NB4 (cell line): ENCODE measurements around the gene IGSF9B.

ENCODE experiments used
- DNase-seq: peaks from one replicate; pipeline ENCODE4 v3.0.0; 2010; ENCODE audit warnings: low read depth
- H3K4me3 ChIP-seq: one replicate; pipeline ENCODE4 v1.5.1; 2011; ENCODE audit warnings: mild to moderate bottlenecking, low read depth, low read length, moderate library complexity
- MYC ChIP-seq: IDR thresholded peaks from 2 replicates; pipeline ENCODE4 v1.6.1; 2011; ENCODE audit warnings: low read depth, low read length
- POLR2A ChIP-seq: IDR thresholded peaks from 2 replicates; pipeline ENCODE4 v1.6.1; 2011; ENCODE audit warnings: mild to moderate bottlenecking; ENCODE audit not compliant: insufficient read length; ENCODE audit errors: extremely low read depth
- TF ChIP-seq, protein P1 (sequence below): IDR thresholded peaks from one replicate; pipeline ENCODE4 v1.5.1; 2012; ENCODE audit warnings: low read depth, low read length
- TF ChIP-seq, protein P2 (sequence below): IDR thresholded peaks from 2 replicates; pipeline ENCODE4 v1.6.1; 2011; ENCODE audit warnings: low read depth, low read length

Gene IGSF9B

DNA sequence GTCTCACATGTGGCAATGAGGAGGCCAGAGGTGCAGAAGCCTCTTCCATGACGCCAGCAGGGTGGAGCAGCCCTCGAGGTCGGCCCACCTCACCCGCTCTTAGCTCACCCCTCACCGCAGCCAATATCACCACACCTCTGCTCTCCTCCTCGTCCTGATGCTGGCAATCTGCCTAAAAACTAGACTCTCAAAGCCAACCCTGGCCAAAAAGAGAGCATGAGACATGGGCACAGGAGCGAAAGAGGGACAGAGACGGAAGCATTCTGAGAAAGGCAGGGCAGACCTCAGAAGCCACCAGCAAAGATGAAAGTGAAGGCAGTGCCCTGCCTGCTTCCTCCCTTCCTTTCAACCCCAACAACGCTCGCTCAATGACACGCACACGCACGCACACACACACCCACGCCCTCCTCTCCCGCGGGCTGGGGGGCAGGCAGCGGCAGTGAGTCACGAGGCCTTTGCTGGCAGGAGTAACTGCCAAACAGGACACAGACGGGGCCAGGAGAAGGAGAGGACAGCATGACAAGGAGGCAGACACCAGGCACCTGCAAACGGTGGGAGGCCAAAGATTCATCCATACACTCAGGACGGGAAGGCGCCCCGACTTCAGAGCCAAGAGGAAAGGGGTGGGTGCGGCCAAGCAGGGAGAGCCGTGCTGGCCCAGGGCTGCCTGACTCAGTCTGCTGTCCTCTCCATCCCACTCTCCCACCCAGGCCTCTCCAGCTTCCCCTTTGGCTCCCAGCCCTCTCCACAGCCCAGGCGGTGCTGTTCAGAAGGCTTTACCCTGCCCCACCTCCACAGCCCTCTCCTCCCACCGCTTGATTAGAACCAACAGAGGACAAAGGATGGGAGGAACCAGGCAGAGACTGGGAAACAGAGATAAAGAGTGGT is 11.4 kb downstream of the IGSF9B start:
- DNase-seq, result no peak
- H3K4me3 ChIP-seq, result no peak overlapping the region
- TF ChIP-seq, protein P1, sequence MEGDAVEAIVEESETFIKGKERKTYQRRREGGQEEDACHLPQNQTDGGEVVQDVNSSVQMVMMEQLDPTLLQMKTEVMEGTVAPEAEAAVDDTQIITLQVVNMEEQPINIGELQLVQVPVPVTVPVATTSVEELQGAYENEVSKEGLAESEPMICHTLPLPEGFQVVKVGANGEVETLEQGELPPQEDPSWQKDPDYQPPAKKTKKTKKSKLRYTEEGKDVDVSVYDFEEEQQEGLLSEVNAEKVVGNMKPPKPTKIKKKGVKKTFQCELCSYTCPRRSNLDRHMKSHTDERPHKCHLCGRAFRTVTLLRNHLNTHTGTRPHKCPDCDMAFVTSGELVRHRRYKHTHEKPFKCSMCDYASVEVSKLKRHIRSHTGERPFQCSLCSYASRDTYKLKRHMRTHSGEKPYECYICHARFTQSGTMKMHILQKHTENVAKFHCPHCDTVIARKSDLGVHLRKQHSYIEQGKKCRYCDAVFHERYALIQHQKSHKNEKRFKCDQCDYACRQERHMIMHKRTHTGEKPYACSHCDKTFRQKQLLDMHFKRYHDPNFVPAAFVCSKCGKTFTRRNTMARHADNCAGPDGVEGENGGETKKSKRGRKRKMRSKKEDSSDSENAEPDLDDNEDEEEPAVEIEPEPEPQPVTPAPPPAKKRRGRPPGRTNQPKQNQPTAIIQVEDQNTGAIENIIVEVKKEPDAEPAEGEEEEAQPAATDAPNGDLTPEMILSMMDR, result no peak
- TF ChIP-seq MYC (no peak), POLR2A (no peak)
- TF ChIP-seq, protein P2, sequence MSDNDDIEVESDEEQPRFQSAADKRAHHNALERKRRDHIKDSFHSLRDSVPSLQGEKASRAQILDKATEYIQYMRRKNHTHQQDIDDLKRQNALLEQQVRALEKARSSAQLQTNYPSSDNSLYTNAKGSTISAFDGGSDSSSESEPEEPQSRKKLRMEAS, result no peak

DNA sequence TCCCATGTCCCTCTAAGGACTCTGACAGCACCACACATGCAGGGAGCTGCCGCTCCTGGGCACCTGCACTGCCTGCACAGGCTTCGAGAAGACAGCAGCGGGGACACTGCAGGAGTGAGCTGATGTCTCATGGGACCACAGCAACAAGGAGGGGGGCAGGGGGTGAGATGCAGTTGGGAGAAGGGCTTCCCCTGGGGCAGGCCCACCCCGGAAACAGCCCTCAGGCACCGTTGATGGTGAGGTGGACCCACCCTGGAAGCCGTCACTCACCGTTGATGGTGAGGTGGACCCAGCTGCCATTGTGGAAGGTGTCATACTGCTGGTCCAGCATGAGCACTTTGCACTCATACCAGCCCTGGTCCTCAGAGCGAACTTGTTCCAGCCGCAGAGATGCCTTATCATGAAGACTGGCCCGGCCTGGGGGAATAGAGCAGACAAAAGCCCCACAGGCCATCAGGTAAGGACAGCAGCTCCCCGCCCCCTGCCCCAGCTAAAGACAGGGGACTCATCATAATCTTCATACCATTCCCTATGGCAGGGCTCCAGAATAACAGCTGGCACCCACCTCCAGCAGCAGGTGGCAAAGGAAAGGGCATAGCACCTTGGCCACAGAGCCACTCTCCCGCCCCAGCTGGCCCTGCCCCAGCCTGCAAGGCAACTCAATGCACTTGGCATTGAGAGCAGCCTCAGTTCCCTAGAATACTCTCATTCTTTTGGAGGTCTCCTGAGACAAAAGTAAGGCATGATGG is 12.6 kb downstream of the IGSF9B start:
- no peak overlapping the region for H3K4me3 ChIP-seq
- no peak for DNase-seq
- no peak for TF ChIP-seq MYC
- TF ChIP-seq, protein P1, result no peak

DNA sequence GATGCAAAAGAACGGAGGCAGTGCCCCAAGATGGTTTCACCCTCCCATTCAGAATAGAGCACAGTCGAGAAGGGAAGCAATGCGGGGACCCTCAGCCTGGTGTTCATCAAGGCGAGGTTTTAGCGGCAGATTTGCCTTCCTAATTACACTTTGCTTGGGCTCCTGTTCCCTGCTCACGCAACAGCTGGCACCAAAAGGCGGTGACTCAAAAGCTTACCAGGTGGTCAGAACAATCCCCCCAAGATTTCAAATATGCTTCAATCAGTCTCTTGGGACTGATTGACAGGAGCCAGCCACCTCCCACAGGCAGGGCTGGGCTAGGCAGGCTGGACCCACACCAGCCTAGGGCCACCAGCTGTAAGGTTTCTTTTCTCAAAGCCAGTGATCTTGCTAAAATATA is 14.2 kb downstream of the IGSF9B start:
- TF ChIP-seq, protein P1, result no peak
- TF ChIP-seq, protein P2, result no peak
- TF ChIP-seq MYC (no peak), POLR2A (no peak)
- no peak overlapping the region for H3K4me3 ChIP-seq
- no peak for DNase-seq

DNA sequence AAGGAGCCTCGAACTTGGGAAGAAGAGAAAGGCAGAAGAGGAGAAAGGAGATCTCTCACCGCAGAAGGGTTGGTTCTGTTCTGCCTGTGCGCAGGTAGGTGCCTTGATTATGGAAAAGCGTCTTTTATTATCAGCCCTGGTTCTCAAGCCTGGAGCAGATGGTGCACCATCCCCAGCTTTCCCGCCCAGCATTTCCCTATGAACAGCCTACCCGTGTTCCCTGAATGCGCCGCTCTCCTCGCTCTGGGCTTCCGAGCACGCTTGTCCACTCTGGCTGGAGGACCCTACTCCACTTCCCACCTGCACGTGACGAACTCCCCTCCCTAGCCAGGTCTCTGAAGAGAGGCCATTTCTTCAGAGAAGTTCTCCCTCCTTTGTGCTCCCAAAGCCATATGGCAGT is 15.2 kb downstream of the IGSF9B start:
- no peak for DNase-seq
- no peak overlapping the region for H3K4me3 ChIP-seq
- TF ChIP-seq MYC, result no peak
- TF ChIP-seq, protein P2, result no peak
- TF ChIP-seq POLR2A, result no peak
- TF ChIP-seq, protein P1, result no peak

DNA sequence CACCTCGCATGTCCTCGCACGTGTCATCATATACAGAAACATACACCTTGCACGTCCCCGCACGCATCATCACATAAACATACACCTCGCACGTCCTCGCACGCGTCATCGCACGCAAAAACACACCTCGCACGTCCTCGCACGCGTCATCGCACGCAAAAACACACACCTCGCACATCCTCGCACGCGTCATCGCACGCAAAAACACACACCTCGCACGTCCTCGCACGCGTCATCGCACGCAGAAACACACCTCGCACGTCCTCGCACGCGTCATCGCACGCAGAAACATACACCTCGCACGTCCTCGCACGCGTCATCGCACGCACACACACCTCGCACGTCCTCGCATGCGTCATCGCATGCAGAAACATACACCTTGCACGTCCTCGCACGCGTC is 16.7 kb downstream of the IGSF9B start:
- no peak overlapping the region for H3K4me3 ChIP-seq
- no peak for DNase-seq
- TF ChIP-seq MYC, result no peak
- TF ChIP-seq, protein P2, result no peak
- no peak for TF ChIP-seq POLR2A
- TF ChIP-seq, protein P1, result no peak
